ENCODE data around the gene COPZ1. TPM values are rescaled to one million over a fixed set of nuclear protein-coding genes. Genes with fewer than 3 reads are reported as not detected.

Gene COPZ1, protein sequence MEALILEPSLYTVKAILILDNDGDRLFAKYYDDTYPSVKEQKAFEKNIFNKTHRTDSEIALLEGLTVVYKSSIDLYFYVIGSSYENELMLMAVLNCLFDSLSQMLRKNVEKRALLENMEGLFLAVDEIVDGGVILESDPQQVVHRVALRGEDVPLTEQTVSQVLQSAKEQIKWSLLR
- polyA plus RNA-seq (2012; ENCODE audit: insufficient read length, low read depth): 111 TPM

DNA sequence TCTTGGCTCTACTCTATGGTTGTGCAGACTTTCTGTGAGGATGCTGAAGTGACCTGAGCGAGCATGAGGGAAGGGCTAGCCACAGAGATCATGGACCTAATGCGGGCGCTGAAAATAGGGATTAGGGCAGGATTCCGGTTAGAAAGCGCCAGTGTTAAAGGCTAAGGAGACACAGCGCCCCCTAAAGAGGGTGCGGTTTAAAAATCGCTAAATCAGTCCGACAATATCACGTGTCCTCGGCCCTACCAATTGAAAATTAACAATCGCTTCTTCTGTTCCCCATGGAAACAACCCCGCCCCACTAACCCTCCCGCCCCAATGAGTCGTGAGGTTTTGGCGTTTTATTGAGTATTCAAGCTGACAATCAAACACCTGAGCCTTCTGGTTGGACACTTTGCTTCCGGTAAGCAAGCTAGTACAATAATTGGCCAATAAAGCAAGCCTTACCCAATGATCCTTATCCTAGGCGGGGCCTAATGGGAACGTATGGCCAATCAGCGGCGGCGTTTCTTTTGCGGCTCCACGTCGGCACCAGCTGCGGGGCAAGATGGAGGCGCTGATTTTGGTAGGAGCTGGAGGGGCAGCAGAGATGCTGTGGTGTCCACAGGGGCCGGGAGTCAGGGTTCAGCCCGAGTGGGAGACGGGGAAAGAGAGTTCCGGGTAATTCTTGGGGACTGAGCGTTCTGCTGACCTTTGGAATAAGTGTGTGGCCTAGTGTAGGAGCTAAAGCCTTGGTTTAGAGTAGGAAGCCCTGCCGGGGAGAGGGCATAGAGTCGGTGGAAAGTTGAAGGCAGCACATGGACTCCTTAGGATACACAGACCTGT, at the start of gene COPZ1:
COPZ1 (plus strand) TSS at position 515 of the 825 bp plus-strand sequence; CDS start at position 548, 33 bp downstream.
- TF ChIP-seq SIN3A (IDR thresholded peaks at IDR 0.05; ENCODE audit: borderline replicate concordance, insufficient read depth, low read length) (0 out of 2 replicates have a peak, but pooled peaks have one; percentile 51), FOXP2 (optimal IDR thresholded peaks at IDR 0.05; ENCODE audit: borderline replicate concordance, extremely low read depth, extremely low read length, insufficient read depth) (no peak), TAF1 (IDR thresholded peaks at IDR 0.05; ENCODE audit: borderline replicate concordance, insufficient read depth, low read length) (peak; percentile 95), POLR2AphosphoS5 (IDR thresholded peaks at IDR 0.05; ENCODE audit: low read depth, low read length) (peak; percentile 86)
- TF ChIP-seq, protein P1, sequence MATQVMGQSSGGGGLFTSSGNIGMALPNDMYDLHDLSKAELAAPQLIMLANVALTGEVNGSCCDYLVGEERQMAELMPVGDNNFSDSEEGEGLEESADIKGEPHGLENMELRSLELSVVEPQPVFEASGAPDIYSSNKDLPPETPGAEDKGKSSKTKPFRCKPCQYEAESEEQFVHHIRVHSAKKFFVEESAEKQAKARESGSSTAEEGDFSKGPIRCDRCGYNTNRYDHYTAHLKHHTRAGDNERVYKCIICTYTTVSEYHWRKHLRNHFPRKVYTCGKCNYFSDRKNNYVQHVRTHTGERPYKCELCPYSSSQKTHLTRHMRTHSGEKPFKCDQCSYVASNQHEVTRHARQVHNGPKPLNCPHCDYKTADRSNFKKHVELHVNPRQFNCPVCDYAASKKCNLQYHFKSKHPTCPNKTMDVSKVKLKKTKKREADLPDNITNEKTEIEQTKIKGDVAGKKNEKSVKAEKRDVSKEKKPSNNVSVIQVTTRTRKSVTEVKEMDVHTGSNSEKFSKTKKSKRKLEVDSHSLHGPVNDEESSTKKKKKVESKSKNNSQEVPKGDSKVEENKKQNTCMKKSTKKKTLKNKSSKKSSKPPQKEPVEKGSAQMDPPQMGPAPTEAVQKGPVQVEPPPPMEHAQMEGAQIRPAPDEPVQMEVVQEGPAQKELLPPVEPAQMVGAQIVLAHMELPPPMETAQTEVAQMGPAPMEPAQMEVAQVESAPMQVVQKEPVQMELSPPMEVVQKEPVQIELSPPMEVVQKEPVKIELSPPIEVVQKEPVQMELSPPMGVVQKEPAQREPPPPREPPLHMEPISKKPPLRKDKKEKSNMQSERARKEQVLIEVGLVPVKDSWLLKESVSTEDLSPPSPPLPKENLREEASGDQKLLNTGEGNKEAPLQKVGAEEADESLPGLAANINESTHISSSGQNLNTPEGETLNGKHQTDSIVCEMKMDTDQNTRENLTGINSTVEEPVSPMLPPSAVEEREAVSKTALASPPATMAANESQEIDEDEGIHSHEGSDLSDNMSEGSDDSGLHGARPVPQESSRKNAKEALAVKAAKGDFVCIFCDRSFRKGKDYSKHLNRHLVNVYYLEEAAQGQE (IDR thresholded peaks at IDR 0.05; ENCODE audit: insufficient read depth in 1 of 2, low read depth in 2 of 2, low read length in 2 of 2): peak in 1 of 2 experiments; percentile 42; a peak in 2 of 4 replicates

DNA sequence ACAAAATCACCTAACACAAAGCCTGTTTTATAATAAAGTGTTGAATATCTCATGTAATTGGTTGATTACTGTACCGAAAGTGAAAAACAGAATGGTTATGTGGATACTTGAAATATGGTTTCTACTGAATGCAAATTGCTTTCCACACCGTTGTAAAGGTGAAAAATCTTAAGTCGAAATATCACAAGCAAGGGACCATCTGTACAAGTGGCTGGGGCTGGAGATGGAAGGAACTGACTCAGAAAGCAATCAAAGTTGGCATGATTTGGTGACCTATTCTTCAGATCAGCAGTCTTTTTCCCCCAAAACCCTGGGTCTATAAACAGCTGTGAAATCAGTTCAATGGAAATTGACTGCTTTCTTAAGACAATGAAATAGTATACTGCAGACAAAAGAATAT, 48.6 kb upstream of the COPZ1 start:
- TF ChIP-seq, protein P1 (IDR thresholded peaks at IDR 0.05; ENCODE audit: insufficient read depth in 1 of 2, low read depth in 2 of 2, low read length in 2 of 2): no peak
- no peak for TF ChIP-seq FOXP2 (optimal IDR thresholded peaks at IDR 0.05; ENCODE audit: borderline replicate concordance, extremely low read depth, extremely low read length, insufficient read depth)
- TF ChIP-seq SIN3A (IDR thresholded peaks at IDR 0.05; ENCODE audit: borderline replicate concordance, insufficient read depth, low read length): no peak
- no peak for TF ChIP-seq TAF1 (IDR thresholded peaks at IDR 0.05; ENCODE audit: borderline replicate concordance, insufficient read depth, low read length)
- no peak for TF ChIP-seq POLR2AphosphoS5 (IDR thresholded peaks at IDR 0.05; ENCODE audit: low read depth, low read length)

DNA sequence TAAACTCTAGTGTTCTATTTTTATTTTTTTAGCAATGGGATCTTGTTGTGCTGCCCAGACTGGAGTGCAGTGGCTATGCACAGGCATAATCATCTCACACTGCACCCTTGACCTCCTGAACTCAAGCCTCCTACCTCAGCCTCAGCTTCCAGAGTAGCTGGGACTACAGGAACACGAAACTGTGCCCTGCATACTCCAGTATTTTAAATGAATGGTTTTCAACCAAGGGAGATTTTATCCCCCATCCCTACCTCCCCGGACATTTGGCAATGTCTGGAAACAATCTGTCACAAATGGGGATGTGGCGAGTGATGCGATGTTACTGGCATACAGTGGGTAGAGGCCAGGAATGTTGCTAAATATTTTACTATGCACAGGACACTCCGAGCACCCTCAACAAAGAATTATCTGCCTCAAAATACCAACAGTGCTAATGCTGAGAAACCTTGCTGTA, 47.1 kb upstream of the COPZ1 start:
- TF ChIP-seq POLR2AphosphoS5 (IDR thresholded peaks at IDR 0.05; ENCODE audit: low read depth, low read length) (no peak; the same call in 1 of the 2 replicates), SIN3A (IDR thresholded peaks at IDR 0.05; ENCODE audit: borderline replicate concordance, insufficient read depth, low read length) (no peak), FOXP2 (optimal IDR thresholded peaks at IDR 0.05; ENCODE audit: borderline replicate concordance, extremely low read depth, extremely low read length, insufficient read depth) (no peak), TAF1 (IDR thresholded peaks at IDR 0.05; ENCODE audit: borderline replicate concordance, insufficient read depth, low read length) (no peak)
- TF ChIP-seq, protein P1 (IDR thresholded peaks at IDR 0.05; ENCODE audit: insufficient read depth in 1 of 2, low read depth in 2 of 2, low read length in 2 of 2): no peak

DNA sequence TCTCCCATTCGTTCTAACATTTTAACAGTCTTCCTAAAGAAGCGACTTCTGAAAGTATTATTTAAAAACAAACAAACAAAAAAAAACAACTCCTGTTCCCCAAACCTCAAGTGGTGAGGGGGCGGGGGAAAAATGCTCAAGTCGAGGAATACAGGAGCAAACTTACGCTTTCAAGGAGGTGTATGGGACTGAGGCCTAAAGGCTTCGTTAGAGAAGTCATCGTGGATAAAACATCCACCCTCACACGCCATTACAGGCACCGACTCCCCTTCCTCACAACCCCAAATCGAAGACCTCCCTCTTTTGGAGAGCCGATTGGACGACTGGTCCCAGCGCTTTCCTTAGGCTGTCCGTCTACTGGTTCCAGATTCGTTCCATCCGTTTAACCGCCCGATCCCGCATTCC, 45.7 kb upstream of the COPZ1 start:
- TF ChIP-seq POLR2AphosphoS5 (IDR thresholded peaks at IDR 0.05; ENCODE audit: low read depth, low read length): no peak
- TF ChIP-seq, protein P1 (IDR thresholded peaks at IDR 0.05; ENCODE audit: insufficient read depth in 1 of 2, low read depth in 2 of 2, low read length in 2 of 2): no peak
- no peak for TF ChIP-seq TAF1 (IDR thresholded peaks at IDR 0.05; ENCODE audit: borderline replicate concordance, insufficient read depth, low read length)
- TF ChIP-seq SIN3A (IDR thresholded peaks at IDR 0.05; ENCODE audit: borderline replicate concordance, insufficient read depth, low read length): no peak
- TF ChIP-seq FOXP2 (optimal IDR thresholded peaks at IDR 0.05; ENCODE audit: borderline replicate concordance, extremely low read depth, extremely low read length, insufficient read depth): no peak

Data from PFSK-1 (cell line).